H9 (cell line): ENCODE results near the gene NOP9. TPM values are rescaled to one million over a fixed set of nuclear protein-coding genes. Genes with fewer than 3 reads are reported as not detected.

ENCODE experiments used
- DNase-seq: peaks from one replicate; pipeline ENCODE4 v3.0.0-alpha.2; 2017
- H2AFZ ChIP-seq: one replicate; pipeline ENCODE4 v1.6.1; 2013; ENCODE audit warnings: mild to moderate bottlenecking, low read length, control low read depth, moderate library complexity
- H2AK5ac ChIP-seq: 2 replicates; pipeline ENCODE4 v1.6.1; 2013; ENCODE audit warnings: low read length, control low read depth, mixed read lengths; ENCODE audit not compliant: insufficient read length
- H2BK120ac ChIP-seq: one replicate; pipeline ENCODE4 v1.6.1; 2013; ENCODE audit warnings: low read depth, mild to moderate bottlenecking, low read length, control low read depth, inconsistent platforms; ENCODE audit not compliant: poor library complexity, severe bottlenecking
- H2BK12ac ChIP-seq: 2 replicates; pipeline ENCODE4 v1.6.1; 2013; ENCODE audit warnings: low read length, control low read depth, mixed read lengths, low read depth; ENCODE audit not compliant: insufficient read length
- H2BK15ac ChIP-seq: 2 replicates; pipeline ENCODE4 v1.6.1; 2013; ENCODE audit warnings: low read depth, low read length, control low read depth
- H2BK20ac ChIP-seq: one replicate; pipeline ENCODE4 v1.6.1; 2013; ENCODE audit warnings: low read depth, mild to moderate bottlenecking, low read length, control low read depth, inconsistent platforms; ENCODE audit not compliant: poor library complexity, severe bottlenecking
- H2BK5ac ChIP-seq: 2 replicates; pipeline ENCODE4 v1.6.1; 2013; ENCODE audit warnings: low read length, control low read depth, mixed read lengths; ENCODE audit not compliant: insufficient read length
- H3K14ac ChIP-seq: 2 replicates; pipeline ENCODE4 v1.6.1; 2013; ENCODE audit warnings: low read length, control low read depth; ENCODE audit not compliant: insufficient read depth
- H3K18ac ChIP-seq: 2 replicates; pipeline ENCODE4 v1.6.1; 2013; ENCODE audit warnings: low read depth, mild to moderate bottlenecking, mixed read lengths, low read length, control low read depth; ENCODE audit not compliant: insufficient read length
- H3K23ac ChIP-seq: 2 replicates; pipeline ENCODE4 v1.6.1; 2013; ENCODE audit warnings: low read length, control low read depth, mixed read lengths, low read depth; ENCODE audit not compliant: insufficient read length
- H3K23me2 ChIP-seq: 2 replicates; pipeline ENCODE4 v1.6.1; 2013; ENCODE audit warnings: low read depth, mild to moderate bottlenecking, mixed read lengths, low read length, control low read depth; ENCODE audit not compliant: insufficient read length, poor library complexity, severe bottlenecking
- H3K27ac ChIP-seq: 2 replicates; pipeline ENCODE4 v1.5.1; 2013; ENCODE audit warnings: low read length, control low read depth, mixed read lengths, low read depth; ENCODE audit not compliant: insufficient read length
- H3K27me3 ChIP-seq: 2 replicates; pipeline ENCODE4 v1.6.1; 2013; ENCODE audit warnings: low read length, control low read depth, inconsistent platforms; ENCODE audit not compliant: insufficient read depth
- H3K4ac ChIP-seq: 2 replicates; pipeline ENCODE4 v1.6.1; 2013; ENCODE audit warnings: low read depth, mild to moderate bottlenecking, control low read depth, inconsistent platforms, low read length, moderate library complexity
- H3K4me1 ChIP-seq: 2 replicates; pipeline ENCODE4 v1.6.1; 2013; ENCODE audit warnings: low read length, control low read depth, inconsistent platforms; ENCODE audit not compliant: insufficient read depth
- H3K4me2 ChIP-seq: 2 replicates; pipeline ENCODE4 v1.6.1; 2013; ENCODE audit warnings: low read length, control low read depth, mixed read lengths; ENCODE audit not compliant: insufficient read length, insufficient read depth
- H3K56ac ChIP-seq: 2 replicates; pipeline ENCODE4 v1.6.1; 2013; ENCODE audit warnings: low read depth, mild to moderate bottlenecking, mixed read lengths, low read length, control low read depth; ENCODE audit not compliant: insufficient read length
- H3K79me1 ChIP-seq: 2 replicates; pipeline ENCODE4 v1.6.1; 2013; ENCODE audit warnings: low read depth, mild to moderate bottlenecking, moderate library complexity, low read length, control low read depth, inconsistent platforms; ENCODE audit not compliant: insufficient read depth, poor library complexity, severe bottlenecking
- H3K79me2 ChIP-seq: 2 replicates; pipeline ENCODE4 v1.6.1; 2013; ENCODE audit warnings: low read length, control low read depth, inconsistent platforms; ENCODE audit not compliant: insufficient read depth
- H3K9ac ChIP-seq: 2 replicates; pipeline ENCODE4 v1.6.1; 2013; ENCODE audit warnings: low read length, control low read depth, mixed read lengths; ENCODE audit not compliant: insufficient read length; ENCODE audit errors: extremely low read depth
- H3K9me3 ChIP-seq: one replicate; pipeline ENCODE4 v1.6.1; 2013; ENCODE audit warnings: low read depth, low read length, inconsistent platforms; ENCODE audit not compliant: control insufficient read depth
- H3T11ph ChIP-seq: one replicate; pipeline ENCODE4 v1.6.1; 2013; ENCODE audit warnings: mild to moderate bottlenecking, low read length, control low read depth, inconsistent platforms
- H4K20me1 ChIP-seq: one replicate; pipeline ENCODE4 v1.6.1; 2013; ENCODE audit not compliant: control insufficient read depth, insufficient read length, insufficient read depth
- H4K5ac ChIP-seq: 2 replicates; pipeline ENCODE4 v1.6.1; 2013; ENCODE audit warnings: low read depth, mild to moderate bottlenecking, mixed read lengths, low read length, control low read depth; ENCODE audit not compliant: insufficient read length
- H4K8ac ChIP-seq: replicated peaks from 2 replicates; pipeline ENCODE4 v1.6.1; 2013; ENCODE audit warnings: low read length, control low read depth, mixed read lengths, low read depth; ENCODE audit not compliant: insufficient read length
- H4K91ac ChIP-seq: 2 replicates; pipeline ENCODE4 v1.6.1; 2013; ENCODE audit warnings: low read depth, mild to moderate bottlenecking, moderate library complexity, mixed read lengths, low read length, control low read depth; ENCODE audit not compliant: insufficient read length
- H3K27ac Mint-ChIP-seq, 3 experiments: 2 replicates in 2 of 3; 3 replicates in 1 of 3; pipeline ENCODE4 v1.8.0; 2020 to 2021; ENCODE audit warnings: mixed read lengths in 3 of 3, mild to moderate bottlenecking in 1 of 3, moderate library complexity in 1 of 3
- H3K27me3 Mint-ChIP-seq: 2 replicates; pipeline ENCODE4 v1.8.0; 2021; ENCODE audit warnings: low read depth, mild to moderate bottlenecking, moderate library complexity, mixed read lengths
- H3K36me3 Mint-ChIP-seq, 3 experiments: 2 replicates in 2 of 3; 3 replicates in 1 of 3; pipeline ENCODE4 v1.8.0; 2020 to 2021; ENCODE audit warnings: low read depth in 3 of 3, mixed read lengths in 3 of 3; ENCODE audit not compliant: insufficient read depth in 1 of 3
- H3K4me1 Mint-ChIP-seq, 2 experiments: 2 replicates each; pipeline ENCODE4 v1.8.0; 2020; ENCODE audit warnings: mixed read lengths in 2 of 2
- H3K4me3 Mint-ChIP-seq, 2 experiments: 2 replicates in 1 of 2; 3 replicates in 1 of 2; pipeline ENCODE4 v1.8.0; 2020 to 2021; ENCODE audit warnings: mild to moderate bottlenecking in 2 of 2, mixed read lengths in 2 of 2, moderate library complexity in 1 of 2
- H3K9me3 Mint-ChIP-seq, 2 experiments: 2 replicates in 1 of 2; 3 replicates in 1 of 2; pipeline ENCODE4 v1.8.0; 2020; ENCODE audit warnings: mild to moderate bottlenecking in 2 of 2, mixed read lengths in 2 of 2, moderate library complexity in 1 of 2
- CTCF ChIP-seq: fragments of 200-600 bp; sonication (generic); conservative IDR thresholded peaks from 3 replicates; pipeline ENCODE4 v1.8.0; 2021; ENCODE audit warnings: antibody characterized with exemption, mild to moderate bottlenecking
- WGBS: extraction: QIAGEN DNeasy Blood & Tissue Kit; methylation state at CpG from one replicate; pipeline ENCODE4 v1.1.7; 2013; ENCODE audit warnings: missing lambda C conversion rate, low lambda C conversion rate, mixed read lengths; ENCODE audit not compliant: insufficient read length; ENCODE audit errors: extremely low coverage; 5-methylcytosine and 5-hydroxymethylcytosine counted together
- total RNA-seq: library from RNA; stranded (reverse); gene quantifications from 2 replicates; pipeline ENCODE4 v1.2.1, GENCODE V29; 2021

NOP9 gene
- total RNA-seq, 1 experiment from 2014 or later, result 34.7 TPM

GRCh38 chr14:24327303-24327702, 27.7 kb downstream of the NOP9 start:
- Histone ChIP-seq H3K4me2 (no peak overlapping the region), H2BK120ac (no peak overlapping the region), H2BK15ac (no peak overlapping the region), H2AK5ac (no peak overlapping the region), H4K8ac (no peak overlapping the region), H3K23me2 (peaks cover 2% of the 10 kb centered on the region), H3K9ac (no peak overlapping the region), H2BK12ac (no peak overlapping the region), H3K4me1 (no peaks in the 10 kb centered on the region), H3K14ac (no peak overlapping the region), H2BK20ac (no peak overlapping the region), H3K79me1 (no peaks in the 10 kb centered on the region), H3K27me3 (no peaks in the 10 kb centered on the region; the same call in 1 of the 2 replicates), H3K23ac (no peak overlapping the region), H3T11ph (no peak overlapping the region), H3K9me3 (no peaks in the 10 kb centered on the region), H2AFZ (no peak overlapping the region), H4K91ac (no peak overlapping the region), H4K20me1 (no peaks in the 10 kb centered on the region), H3K56ac (no peak overlapping the region), H3K18ac (no peak overlapping the region), H3K4ac (no peak overlapping the region), H3K79me2 (no peaks in the 10 kb centered on the region), H4K5ac (no peak overlapping the region), H2BK5ac (no peak overlapping the region), H3K27ac (no peak overlapping the region)
- TF ChIP-seq CTCF, result no peak
- H3K36me3 Mint-ChIP-seq, result no peaks in the 10 kb centered on the region
- H3K9me3 Mint-ChIP-seq, result no peaks in the 10 kb centered on the region; a peak in 3 of 5 replicates
- no peak overlapping the region for H3K4me3 Mint-ChIP-seq
- peaks cover 6 to 7% of the 10 kb centered on the region in 2 experiments for H3K4me1 Mint-ChIP-seq
- DNase-seq, result no peak
- no CpG with 5 or more reads among the region's 2 CpGs for WGBS
- H3K27ac Mint-ChIP-seq, result no peak overlapping the region
- H3K27me3 Mint-ChIP-seq, result peaks cover 72% of the 10 kb centered on the region
